GOT3 (cell line): ENCODE results near the gene KIAA0513.

ENCODE experiments used
- DNase-seq: peaks from one replicate; lab custom pipeline; 2025; ENCODE audit warnings: mixed read lengths; lab: John Stamatoyannopoulos, UW

KIAA0513 gene

GRCh38 chr16:85004587-85005205, 22.9 kb upstream of the KIAA0513 start:
- no peak for DNase-seq

DNA sequence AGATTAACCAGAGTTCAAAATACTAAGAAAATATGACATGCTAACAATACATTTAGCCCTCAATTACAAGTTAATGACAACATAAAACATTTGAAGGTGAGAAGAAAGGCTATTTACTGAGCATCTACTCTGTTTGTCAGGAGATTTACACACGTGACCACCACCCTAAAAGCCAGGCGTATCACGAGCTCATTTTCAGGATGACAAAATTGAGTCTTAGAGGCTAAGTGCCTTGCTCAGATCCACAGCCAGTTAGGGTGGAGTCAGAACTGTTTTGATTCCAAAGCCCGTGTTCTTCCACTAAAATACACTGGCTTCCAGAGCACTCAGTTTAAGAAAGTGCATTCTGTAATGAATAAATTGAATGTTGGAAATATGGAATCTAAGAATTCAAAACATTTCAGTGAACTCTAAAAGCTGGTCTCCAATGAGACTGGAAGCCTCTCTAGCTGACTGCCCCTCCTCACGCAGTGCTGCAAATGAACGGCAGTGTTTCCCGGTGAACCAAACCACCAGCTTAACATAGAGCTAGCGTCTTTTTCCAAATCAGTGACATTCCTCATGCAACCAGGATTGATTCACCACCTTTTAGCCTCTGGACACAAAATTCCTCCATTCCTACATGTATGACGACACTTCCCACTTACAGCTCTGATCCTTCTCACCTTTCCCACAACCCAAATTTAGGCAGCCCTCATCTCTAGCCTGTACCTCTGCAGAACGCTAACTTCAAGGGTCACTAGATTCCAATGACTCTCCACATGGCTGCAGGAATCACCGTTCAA, 22.1 kb upstream of the KIAA0513 start:
- DNase-seq, result no peak

GRCh38 chr16:85006639-85007038, 21.0 kb upstream of the KIAA0513 start:
- DNase-seq, result no peak

DNA sequence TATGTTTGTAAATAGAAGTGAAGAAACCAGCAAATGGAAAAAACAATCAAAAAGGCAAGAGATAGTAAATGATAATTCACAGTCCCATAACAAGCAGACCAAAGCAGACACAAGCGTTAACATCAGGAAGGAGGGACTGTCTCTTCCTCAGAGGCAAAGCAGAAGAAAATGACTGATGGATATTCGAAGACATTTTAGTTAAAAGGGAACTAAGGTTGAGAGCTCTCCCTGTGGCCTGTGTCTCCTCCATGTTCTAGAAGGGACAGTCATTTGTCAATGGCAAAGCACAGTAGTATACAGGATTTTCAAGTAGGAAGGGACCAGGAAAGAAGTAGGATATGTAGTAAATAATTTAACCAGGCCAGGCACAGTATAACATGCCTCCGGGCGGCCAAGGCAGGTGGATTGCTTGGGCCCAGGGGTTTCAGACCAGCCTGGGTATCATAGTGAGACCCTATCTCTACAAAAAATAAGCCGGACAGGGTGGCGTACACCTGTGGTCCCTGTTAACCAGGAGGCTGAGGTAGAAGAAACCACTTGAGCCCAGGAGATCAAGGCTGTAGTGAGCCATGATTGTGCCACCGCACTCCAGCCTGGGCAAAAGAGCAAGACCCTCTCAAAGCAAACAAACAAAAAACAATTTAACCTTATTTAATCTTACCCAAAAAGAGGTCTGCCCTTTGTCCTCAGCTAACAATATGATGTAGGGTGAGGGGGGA, 19.9 kb upstream of the KIAA0513 start:
- DNase-seq, result no peak

- no peak for DNase-seq
These were observed 19.3 kb upstream of the KIAA0513 start for GRCh38 chr16:85008271-85008670.

DNA sequence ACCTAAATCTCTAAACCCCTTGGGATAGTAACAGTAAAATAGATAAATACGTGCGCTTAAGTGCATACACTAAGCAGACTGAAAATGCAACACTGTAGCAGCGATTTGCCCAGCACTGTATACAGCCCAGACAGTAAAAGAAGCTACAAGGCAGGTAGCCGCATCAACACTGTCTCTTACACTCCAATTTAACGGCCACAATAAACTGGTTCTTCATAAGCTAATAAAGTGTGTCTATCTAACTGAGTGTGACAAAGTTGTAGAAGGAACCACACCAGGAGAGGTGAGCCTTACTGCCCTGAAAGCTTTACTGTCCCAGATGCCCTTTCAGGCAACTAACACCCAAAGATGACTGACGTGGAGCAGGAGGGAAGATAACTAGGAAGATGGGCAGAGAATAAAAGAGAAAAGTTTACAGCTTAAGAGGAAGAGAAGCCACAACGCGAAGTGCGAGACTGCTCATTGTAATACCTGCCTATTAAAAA, 17.1 kb upstream of the KIAA0513 start:
- DNase-seq, result no peak

DNA sequence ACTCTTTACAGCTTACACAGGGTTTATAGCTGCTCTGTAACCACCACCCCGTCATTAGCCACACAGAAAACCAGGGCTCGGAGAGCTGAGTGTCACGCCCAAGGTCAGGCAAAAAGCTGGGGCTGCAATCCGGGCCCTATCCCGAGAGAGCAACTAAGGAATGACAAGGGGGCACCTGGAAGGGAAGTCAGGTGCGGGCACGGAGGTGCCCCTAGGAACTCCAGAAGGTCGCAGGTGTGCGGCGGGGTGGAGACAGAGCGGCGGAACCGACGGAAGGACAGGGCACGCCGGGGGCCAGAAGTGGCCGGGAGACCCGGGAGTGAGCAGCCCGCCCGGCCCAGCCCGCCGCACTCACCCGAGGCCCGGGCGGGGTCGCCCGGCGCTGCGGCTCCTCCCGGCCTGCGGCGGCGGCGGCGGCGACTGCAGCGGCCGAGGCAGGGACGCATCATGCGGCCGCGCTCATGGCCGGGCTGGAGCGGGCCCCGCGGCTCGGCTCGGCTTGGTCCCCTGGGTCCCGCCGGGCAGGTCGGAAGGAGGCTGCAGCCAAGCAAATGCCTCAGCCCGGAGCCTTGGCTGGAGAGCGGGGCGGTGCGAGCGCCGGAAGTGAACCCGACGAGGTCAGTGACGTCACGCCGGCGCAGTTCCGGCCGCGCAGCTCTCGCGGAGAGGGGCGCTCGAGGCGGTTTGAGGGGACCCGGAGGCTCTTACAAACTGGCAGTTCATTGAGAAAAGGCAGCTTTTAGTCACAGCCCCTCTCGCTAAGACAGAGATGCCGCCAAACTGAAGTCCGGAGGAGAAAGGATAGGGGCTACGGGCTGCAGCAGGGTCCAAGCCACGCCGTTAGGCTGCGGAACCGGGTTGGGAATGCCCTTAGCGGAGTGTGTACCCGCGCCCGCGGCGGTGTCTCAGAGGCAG, 16.4 kb upstream of the KIAA0513 start, which contains the start of gene ZDHHC7:
Gene ZDHHC7, minus strand, starts transcription at position 605 of the 915 bp plus-strand sequence. CDS start 20,917 bp downstream, outside the sequence.
- peak; percentile 70 for DNase-seq

- no peak for DNase-seq
These were observed 15.7 kb upstream of the KIAA0513 start for GRCh38 chr16:85011846-85012284.

GRCh38 chr16:85014311-85014710, 13.3 kb upstream of the KIAA0513 start:
- no peak for DNase-seq

DNA sequence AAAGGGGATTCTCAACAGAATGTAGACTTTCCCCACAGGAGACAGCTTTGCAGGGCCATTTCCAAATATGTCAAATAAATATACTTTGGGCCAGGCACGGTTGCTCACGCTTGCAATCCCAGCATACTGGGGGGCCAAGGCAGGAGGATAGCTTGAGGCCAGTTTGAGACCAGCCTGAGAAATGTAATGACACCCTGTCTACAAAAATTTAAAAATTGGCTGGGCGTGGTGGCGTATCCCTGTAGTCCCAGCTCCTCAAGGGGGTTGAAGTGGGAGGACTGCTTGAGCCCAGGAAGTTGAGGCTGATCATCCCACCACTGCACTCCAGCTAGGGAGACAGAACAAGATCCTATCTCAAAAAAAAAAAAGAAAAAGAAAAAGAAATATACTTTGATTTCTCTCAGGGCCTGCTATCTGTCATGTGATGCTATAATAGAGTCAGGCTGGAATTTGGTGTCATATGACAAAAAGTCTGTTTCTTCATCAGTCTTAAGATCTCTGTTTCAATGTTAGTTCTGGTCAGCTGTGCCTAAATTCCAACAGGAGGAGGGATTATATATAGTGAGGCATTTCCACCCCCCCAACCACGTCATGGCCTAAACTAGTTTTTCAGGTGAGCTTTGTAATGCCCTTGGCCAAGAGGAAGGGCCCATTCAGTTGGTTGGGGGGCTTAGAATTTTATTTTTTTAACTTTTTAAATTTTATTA, 12.0 kb upstream of the KIAA0513 start:
- no peak for DNase-seq

- DNase-seq, result no peak
These were observed 10.4 kb upstream of the KIAA0513 start for GRCh38 chr16:85017151-85017550.

- no peak for DNase-seq
These were observed 10.0 kb upstream of the KIAA0513 start for GRCh38 chr16:85017633-85018032.

DNA sequence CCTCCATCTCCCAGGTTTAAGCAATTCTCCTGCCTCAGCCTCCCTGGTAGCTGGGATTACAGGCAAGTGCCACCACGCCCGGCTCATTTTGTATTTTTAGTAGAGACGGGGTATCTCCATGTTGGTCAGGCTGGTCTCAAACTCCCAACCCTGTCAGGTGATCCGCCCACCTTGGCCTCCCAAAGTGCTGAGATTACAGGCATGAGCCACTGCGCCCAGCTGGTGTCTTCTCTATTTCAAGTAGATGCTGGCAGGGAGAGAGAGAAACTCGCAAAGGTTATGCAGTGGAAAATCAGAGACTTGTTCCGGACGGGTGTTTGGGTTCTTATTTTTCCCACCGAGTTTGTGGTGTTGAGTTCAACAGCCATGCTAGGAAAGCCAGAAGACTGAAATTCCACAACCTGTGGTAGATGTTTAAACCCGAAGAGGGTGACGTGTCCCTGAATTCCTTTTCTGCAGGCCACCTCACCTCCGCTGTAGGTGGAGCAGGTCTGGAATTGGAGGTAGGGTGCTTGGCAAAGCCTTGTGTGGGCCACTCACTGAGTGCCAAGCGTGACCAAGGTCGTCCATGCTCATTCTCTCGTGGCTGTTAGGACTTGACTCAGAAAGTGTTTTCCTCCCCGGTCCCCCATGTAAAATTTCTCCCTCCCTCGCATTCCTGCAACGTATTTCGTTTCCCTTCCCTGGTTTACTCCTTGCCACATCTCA, 8.9 kb upstream of the KIAA0513 start:
- no peak for DNase-seq

GRCh38 chr16:85019659-85020245, 7.8 kb upstream of the KIAA0513 start:
- no peak for DNase-seq

DNA sequence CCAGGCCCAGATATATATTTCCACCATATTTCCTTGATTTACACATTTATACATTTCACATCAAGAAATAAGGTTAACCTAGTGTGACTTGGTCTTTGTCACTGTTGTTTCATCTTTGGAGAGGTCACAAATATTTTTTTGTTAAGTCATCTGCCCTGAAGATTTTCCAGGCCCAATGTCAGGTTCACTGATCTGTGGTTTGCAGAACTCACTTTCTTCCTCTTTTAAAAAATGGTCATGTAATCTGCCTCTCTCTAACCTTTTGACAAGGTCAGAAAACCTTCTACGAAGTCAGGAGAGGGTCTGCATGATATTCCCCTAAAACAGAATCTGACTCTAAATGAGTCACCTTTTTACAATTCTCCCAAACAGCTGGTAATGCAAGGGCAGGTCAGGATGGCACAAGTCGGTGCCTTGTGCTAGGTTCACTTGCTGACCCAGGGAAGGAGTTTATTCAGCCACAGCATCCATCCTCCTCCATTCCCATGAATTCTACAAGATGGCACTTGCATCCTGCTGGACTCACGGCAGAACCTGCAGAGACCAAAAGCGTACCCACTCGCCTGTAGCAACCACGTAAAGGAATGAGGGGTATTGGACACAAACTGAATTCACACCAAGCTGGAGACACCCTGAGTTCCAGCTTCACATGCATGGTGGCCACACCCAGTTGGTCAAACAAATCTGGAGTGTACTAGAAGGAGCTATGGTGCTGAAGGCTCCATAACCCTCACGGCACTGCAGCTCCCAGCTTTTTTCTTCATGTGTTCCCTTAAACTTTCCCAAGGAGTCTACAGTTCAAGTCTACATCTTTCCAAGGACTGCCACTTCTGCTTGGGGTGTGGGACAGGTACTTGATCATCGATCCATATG, 1.6 kb upstream of the KIAA0513 start:
- no peak for DNase-seq

DNA sequence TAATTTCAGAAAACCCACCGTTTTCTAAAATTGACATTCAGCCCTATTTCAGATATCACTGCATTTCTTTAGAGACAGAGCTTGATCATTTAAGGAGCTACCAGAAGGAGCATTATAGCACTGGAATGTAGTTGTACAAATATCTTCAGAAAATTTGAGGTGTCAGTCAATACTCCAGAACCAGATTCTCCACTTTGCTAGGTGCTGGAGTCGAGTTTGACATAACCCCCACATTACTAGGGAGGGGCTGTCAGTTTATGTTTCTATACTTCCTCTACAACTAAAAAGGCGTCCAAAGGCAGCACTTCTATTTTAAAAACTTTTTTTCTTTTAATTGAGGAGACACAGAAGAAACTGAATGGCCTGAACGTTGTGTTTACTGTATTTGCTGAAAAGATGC, 892 bp upstream of the KIAA0513 start:
- no peak for DNase-seq

GRCh38 chr16:85027958-85028684, 526 bp downstream of the KIAA0513 start:
- DNase-seq, result no peak
